GM12801 (cell line): Measurements from ENCODE around the gene L1CAM.

Experiments used
- CTCF ChIP-seq: IDR thresholded peaks from one replicate; pipeline ENCODE4 v1.5.1; 2011; ENCODE audit warnings: control low read depth; ENCODE audit not compliant: insufficient read length; ENCODE audit errors: extremely low read depth

The L1CAM gene

GRCh38 chrX:153879741-153880439 lies 6.1 kb downstream of the L1CAM start:
- TF ChIP-seq CTCF, result no peak

GRCh38 chrX:153878969-153879653 lies 6.9 kb downstream of the L1CAM start:
- no peak for TF ChIP-seq CTCF

GRCh38 chrX:153878345-153878744 lies 7.6 kb downstream of the L1CAM start:
- TF ChIP-seq CTCF, result no peak

GRCh38 chrX:153877571-153878261 lies 8.3 kb downstream of the L1CAM start:
- TF ChIP-seq CTCF, result no peak

- TF ChIP-seq CTCF, result no peak
These were observed 9.9 kb downstream of the L1CAM start for GRCh38 chrX:153876112-153876491.

- no peak for TF ChIP-seq CTCF
These were observed 10.4 kb downstream of the L1CAM start for GRCh38 chrX:153875391-153876111.
